ENCODE results near the gene PFDN2.

DNA sequence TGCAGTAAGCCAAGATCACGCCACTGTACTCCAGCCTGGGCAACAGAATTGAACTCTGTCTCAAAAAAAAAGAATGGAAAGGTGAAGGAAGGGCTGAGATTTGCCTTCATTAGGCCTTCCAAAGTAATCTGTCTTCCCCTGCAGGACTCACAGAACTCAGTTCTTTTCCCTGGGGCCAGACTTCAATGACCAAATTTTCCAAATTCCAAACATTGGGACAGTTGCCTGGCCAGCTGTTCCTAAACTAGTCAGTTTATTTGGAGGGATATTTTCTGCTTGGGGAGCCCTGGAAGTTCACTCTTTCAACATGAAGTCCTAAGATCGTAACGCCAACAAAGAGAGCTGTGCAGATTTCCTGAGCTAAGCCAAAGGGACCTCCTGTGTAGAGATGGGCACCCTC is 20.0 kb upstream of the PFDN2 start:
- TF ChIP-seq, protein P1, sequence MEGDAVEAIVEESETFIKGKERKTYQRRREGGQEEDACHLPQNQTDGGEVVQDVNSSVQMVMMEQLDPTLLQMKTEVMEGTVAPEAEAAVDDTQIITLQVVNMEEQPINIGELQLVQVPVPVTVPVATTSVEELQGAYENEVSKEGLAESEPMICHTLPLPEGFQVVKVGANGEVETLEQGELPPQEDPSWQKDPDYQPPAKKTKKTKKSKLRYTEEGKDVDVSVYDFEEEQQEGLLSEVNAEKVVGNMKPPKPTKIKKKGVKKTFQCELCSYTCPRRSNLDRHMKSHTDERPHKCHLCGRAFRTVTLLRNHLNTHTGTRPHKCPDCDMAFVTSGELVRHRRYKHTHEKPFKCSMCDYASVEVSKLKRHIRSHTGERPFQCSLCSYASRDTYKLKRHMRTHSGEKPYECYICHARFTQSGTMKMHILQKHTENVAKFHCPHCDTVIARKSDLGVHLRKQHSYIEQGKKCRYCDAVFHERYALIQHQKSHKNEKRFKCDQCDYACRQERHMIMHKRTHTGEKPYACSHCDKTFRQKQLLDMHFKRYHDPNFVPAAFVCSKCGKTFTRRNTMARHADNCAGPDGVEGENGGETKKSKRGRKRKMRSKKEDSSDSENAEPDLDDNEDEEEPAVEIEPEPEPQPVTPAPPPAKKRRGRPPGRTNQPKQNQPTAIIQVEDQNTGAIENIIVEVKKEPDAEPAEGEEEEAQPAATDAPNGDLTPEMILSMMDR (IDR thresholded peaks at IDR 0.05; ENCODE audit: low read length) = no peak
- no peak for TF ChIP-seq EZH2 (optimal IDR thresholded peaks at IDR 0.05; ENCODE audit: low read depth, low read length)

Data from MM.1S (cell line).